Activated gamma-delta T cell treated with anti-CD3 and anti-CD28 coated beads, Interleukin-2, amount 50 U/mL, for 16 hours (primary cell): ENCODE results near the gene NECAB2.

Source experiments
- DNase-seq: peaks from one replicate; pipeline ENCODE4 v3.0.0-alpha.2; 2020; ENCODE audit warnings: low read depth

The NECAB2 gene

GRCh38 chr16:83952940-83953795 lies 14.9 kb upstream of the NECAB2 start, which contains the start of gene OSGIN1:
Gene OSGIN1, plus strand, starts transcription at chr16:83953240. Its CDS starts 4,432 bp downstream, at chr16:83957672.
- DNase-seq = peak; percentile 54

- no peak for DNase-seq
Measured at GRCh38 chr16:83953796-83954576, 14.1 kb upstream of the NECAB2 start.

GRCh38 chr16:83954577-83955016 lies 13.4 kb upstream of the NECAB2 start:
- no peak for DNase-seq

GRCh38 chr16:83955218-83956130 lies 12.6 kb upstream of the NECAB2 start:
- no peak for DNase-seq

GRCh38 chr16:83956336-83957289 lies 11.4 kb upstream of the NECAB2 start:
- peak; percentile 53 for DNase-seq

- no peak for DNase-seq
Measured at GRCh38 chr16:83957296-83957855, 10.7 kb upstream of the NECAB2 start.

- no peak for DNase-seq
Measured at GRCh38 chr16:83958137-83958845, 9.8 kb upstream of the NECAB2 start.

GRCh38 chr16:83958846-83959565 lies 9.0 kb upstream of the NECAB2 start:
- DNase-seq = no peak

- DNase-seq = no peak
Measured at GRCh38 chr16:83959656-83960434, 8.2 kb upstream of the NECAB2 start.

- DNase-seq = no peak
Measured at GRCh38 chr16:83960521-83961249, 7.4 kb upstream of the NECAB2 start.

- DNase-seq = no peak
Measured at GRCh38 chr16:83961591-83961990, 6.5 kb upstream of the NECAB2 start.

- no peak for DNase-seq
Measured at GRCh38 chr16:83963277-83964119, 4.5 kb upstream of the NECAB2 start.

- no peak for DNase-seq
Measured at GRCh38 chr16:83964684-83965443, 3.2 kb upstream of the NECAB2 start.

GRCh38 chr16:83965444-83966152 lies 2.4 kb upstream of the NECAB2 start:
- no peak for DNase-seq

- no peak for DNase-seq
Measured at GRCh38 chr16:83966153-83966696, 1.8 kb upstream of the NECAB2 start.
